HEK293 (cell line): Measurements from ENCODE around the gene DCDC2.

Source experiments
- CTCF ChIA-PET: fragments of 350-600 bp; formaldehyde crosslinking; extraction: SDS; loops from one replicate; lab custom pipeline; 2021; ENCODE audit warnings: antibody characterized with exemption; lab: Yijun Ruan, JAX
- POLR2A ChIA-PET: fragments of 300-600 bp; formaldehyde crosslinking; extraction: SDS; loops from one replicate; lab custom pipeline; 2020; ENCODE audit warnings: antibody characterized with exemption, inconsistent platforms; lab: Yijun Ruan, JAX
- H3K27ac ChIP-seq: fragments of 200-500 bp; sonication (Bioruptor generic); 2 replicates; pipeline ENCODE4 v1.5.1; 2014; ENCODE audit warnings: low read depth, low read length, control low read depth, inconsistent platforms; ENCODE audit errors: extremely low read depth
- H3K36me3 ChIP-seq, 2 experiments: fragments of 200-500 bp in 1 of 2; sonication (Bioruptor generic) in 1 of 2; 1 replicate in 1 of 2; 2 replicates in 1 of 2; pipeline ENCODE4 v1.5.1; 2014 to 2017; ENCODE audit warnings: inconsistent platforms in 2 of 2, low read length in 2 of 2; ENCODE audit not compliant: control insufficient read depth in 2 of 2, insufficient read depth in 1 of 2
- H3K4me1 ChIP-seq: fragments of 200-500 bp; sonication (Bioruptor generic); 2 replicates; pipeline ENCODE4 v1.5.1; 2014; ENCODE audit warnings: mild to moderate bottlenecking, low read length, inconsistent platforms; ENCODE audit not compliant: control insufficient read depth, insufficient read depth
- H3K4me3 ChIP-seq: 2 replicates; pipeline ENCODE4 v1.5.1; 2011; ENCODE audit warnings: low read depth, mild to moderate bottlenecking, control low read depth, low read length, moderate library complexity
- H3K9me3 ChIP-seq: fragments of 200-500 bp; sonication (Bioruptor generic); 2 replicates; pipeline ENCODE4 v1.5.1; 2014; ENCODE audit warnings: low read depth, low read length, inconsistent platforms; ENCODE audit not compliant: control insufficient read depth, insufficient read depth
- KLF7 ChIP-seq: fragments of 450-650 bp; formaldehyde crosslinking; IDR thresholded peaks from 2 replicates; pipeline ENCODE4 v1.5.1; 2016; ENCODE audit warnings: missing biosample characterization, missing genetic modification characterization, borderline replicate concordance
- REPIN1 ChIP-seq: fragments of 450-650 bp; formaldehyde crosslinking; IDR thresholded peaks from 2 replicates; pipeline ENCODE4 v1.5.1; 2017; ENCODE audit warnings: missing biosample characterization, missing genetic modification characterization, low read depth
- YY1 ChIP-seq: fragments of 450-650 bp; formaldehyde crosslinking; IDR thresholded peaks from 2 replicates; pipeline ENCODE4 v1.5.1; 2018; ENCODE audit warnings: missing biosample characterization, missing genetic modification characterization
- ZBTB1 ChIP-seq: fragments of 450-650 bp; formaldehyde crosslinking; IDR thresholded peaks from 2 replicates; pipeline ENCODE4 v1.5.1; 2016; ENCODE audit warnings: missing biosample characterization, missing genetic modification characterization
- ZBTB20 ChIP-seq: fragments of 450-650 bp; formaldehyde crosslinking; IDR thresholded peaks from 2 replicates; pipeline ENCODE4 v1.5.1; 2016; ENCODE audit warnings: missing biosample characterization, missing genetic modification characterization
- ZNF175 ChIP-seq: fragments of 450-650 bp; formaldehyde crosslinking; IDR thresholded peaks from 2 replicates; pipeline ENCODE4 v1.5.1; 2016; ENCODE audit warnings: missing biosample characterization, missing genetic modification characterization
- ZNF23 ChIP-seq: fragments of 450-650 bp; formaldehyde crosslinking; IDR thresholded peaks from 2 replicates; pipeline ENCODE4 v1.5.1; 2016; ENCODE audit warnings: missing biosample characterization, missing genetic modification characterization, borderline replicate concordance
- ZNF335 ChIP-seq: fragments of 450-650 bp; formaldehyde crosslinking; conservative IDR thresholded peaks from 2 replicates; pipeline ENCODE4 v1.5.1; 2016; ENCODE audit warnings: missing biosample characterization, missing genetic modification characterization
- ZNF530 ChIP-seq: fragments of 450-650 bp; formaldehyde crosslinking; IDR thresholded peaks from 2 replicates; pipeline ENCODE4 v1.5.1; 2016; ENCODE audit warnings: low read depth, missing biosample characterization, missing genetic modification characterization
- ZNF777 ChIP-seq: fragments of 450-650 bp; formaldehyde crosslinking; IDR thresholded peaks from 2 replicates; pipeline ENCODE4 v1.5.1; 2017; ENCODE audit warnings: missing biosample characterization, missing genetic modification characterization, borderline replicate concordance
- ZNF830 ChIP-seq: fragments of 450-650 bp; IDR thresholded peaks from 2 replicates; pipeline ENCODE4 v1.5.0; 2018; ENCODE audit warnings: missing biosample characterization, missing genetic modification characterization, low read depth, mild to moderate bottlenecking, moderate library complexity
- TF ChIP-seq, protein P1 (sequence below): fragments of 450-650 bp; formaldehyde crosslinking; IDR thresholded peaks from 2 replicates; pipeline ENCODE4 v1.5.1; 2016; ENCODE audit warnings: missing biosample characterization, missing genetic modification characterization
- TF ChIP-seq, protein P2 (sequence below): fragments of 450-650 bp; formaldehyde crosslinking; IDR thresholded peaks from 2 replicates; pipeline ENCODE4 v1.5.1; 2017; ENCODE audit warnings: missing biosample characterization, missing genetic modification characterization
- TF ChIP-seq, protein P3 (sequence below): fragments of 450-650 bp; formaldehyde crosslinking; IDR thresholded peaks from 2 replicates; pipeline ENCODE4 v1.5.1; 2016; ENCODE audit warnings: missing biosample characterization, missing genetic modification characterization
- TF ChIP-seq, protein P4 (sequence below): fragments of 450-650 bp; formaldehyde crosslinking; IDR thresholded peaks from 2 replicates; pipeline ENCODE4 v1.5.1; 2016; ENCODE audit warnings: missing biosample characterization, missing genetic modification characterization
- TF ChIP-seq, protein P5 (sequence below): fragments of 450-650 bp; formaldehyde crosslinking; IDR thresholded peaks from 2 replicates; pipeline ENCODE4 v1.5.1; 2017; ENCODE audit warnings: missing biosample characterization, missing genetic modification characterization
- TF ChIP-seq, protein P6 (sequence below): fragments of 450-650 bp; formaldehyde crosslinking; IDR thresholded peaks from 2 replicates; pipeline ENCODE4 v1.5.1; 2016; ENCODE audit warnings: missing biosample characterization, missing genetic modification characterization
- TF ChIP-seq, protein P7 (sequence below): fragments of 450-650 bp; formaldehyde crosslinking; IDR thresholded peaks from 2 replicates; pipeline ENCODE4 v1.5.1; 2016; ENCODE audit warnings: missing biosample characterization, missing genetic modification characterization

DCDC2 gene

DNA sequence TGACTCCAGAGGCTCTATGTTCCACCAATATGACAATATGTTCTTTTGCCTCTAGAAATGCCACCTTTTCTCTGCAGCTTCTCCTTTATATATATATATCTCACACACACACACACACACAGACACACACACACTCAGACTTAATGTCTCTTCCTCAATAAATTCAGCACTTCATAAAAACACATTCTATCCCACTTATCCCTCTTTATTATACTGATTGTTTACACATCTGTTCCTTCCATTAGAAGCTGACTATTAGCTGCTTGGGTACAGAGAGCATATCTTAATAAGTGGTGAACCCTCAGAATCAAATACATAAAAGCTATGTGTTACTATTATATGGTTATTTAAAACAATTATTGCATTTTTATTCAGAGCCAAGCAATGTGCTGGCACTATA is 208.6 kb downstream of the DCDC2 start:
- CTCF ChIA-PET, result no interaction called here
- Histone ChIP-seq H3K4me1 (no peaks in the 10 kb centered on the region), H3K36me3 (no peaks in the 10 kb centered on the region), H3K4me3 (no peak overlapping the region), H3K27ac (no peak overlapping the region), H3K9me3 (no peaks in the 10 kb centered on the region)
- POLR2A ChIA-PET, result no interaction called here
- TF ChIP-seq ZNF830 (tag by site-specific recombination) (no peak), KLF7 (tag by site-specific recombination) (no peak)
- TF ChIP-seq, protein P1, sequence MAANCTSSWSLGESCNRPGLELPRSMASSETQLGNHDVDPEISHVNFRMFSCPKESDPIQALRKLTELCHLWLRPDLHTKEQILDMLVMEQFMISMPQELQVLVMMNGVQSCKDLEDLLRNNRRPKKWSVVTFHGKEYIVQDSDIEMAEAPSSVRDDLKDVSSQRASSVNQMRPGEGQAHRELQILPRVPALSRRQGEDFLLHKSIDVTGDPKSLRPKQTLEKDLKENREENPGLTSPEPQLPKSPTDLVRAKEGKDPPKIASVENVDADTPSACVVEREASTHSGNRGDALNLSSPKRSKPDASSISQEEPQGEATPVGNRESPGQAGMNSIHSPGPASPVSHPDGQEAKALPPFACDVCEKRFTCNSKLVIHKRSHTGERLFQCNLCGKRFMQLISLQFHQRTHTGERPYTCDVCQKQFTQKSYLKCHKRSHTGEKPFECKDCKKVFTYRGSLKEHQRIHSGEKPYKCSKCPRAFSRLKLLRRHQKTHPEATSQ (tag by site-specific recombination), result no peak
- TF ChIP-seq, protein P2, sequence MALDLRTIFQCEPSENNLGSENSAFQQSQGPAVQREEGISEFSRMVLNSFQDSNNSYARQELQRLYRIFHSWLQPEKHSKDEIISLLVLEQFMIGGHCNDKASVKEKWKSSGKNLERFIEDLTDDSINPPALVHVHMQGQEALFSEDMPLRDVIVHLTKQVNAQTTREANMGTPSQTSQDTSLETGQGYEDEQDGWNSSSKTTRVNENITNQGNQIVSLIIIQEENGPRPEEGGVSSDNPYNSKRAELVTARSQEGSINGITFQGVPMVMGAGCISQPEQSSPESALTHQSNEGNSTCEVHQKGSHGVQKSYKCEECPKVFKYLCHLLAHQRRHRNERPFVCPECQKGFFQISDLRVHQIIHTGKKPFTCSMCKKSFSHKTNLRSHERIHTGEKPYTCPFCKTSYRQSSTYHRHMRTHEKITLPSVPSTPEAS (tag by site-specific recombination), result no peak
- TF ChIP-seq, protein P3, sequence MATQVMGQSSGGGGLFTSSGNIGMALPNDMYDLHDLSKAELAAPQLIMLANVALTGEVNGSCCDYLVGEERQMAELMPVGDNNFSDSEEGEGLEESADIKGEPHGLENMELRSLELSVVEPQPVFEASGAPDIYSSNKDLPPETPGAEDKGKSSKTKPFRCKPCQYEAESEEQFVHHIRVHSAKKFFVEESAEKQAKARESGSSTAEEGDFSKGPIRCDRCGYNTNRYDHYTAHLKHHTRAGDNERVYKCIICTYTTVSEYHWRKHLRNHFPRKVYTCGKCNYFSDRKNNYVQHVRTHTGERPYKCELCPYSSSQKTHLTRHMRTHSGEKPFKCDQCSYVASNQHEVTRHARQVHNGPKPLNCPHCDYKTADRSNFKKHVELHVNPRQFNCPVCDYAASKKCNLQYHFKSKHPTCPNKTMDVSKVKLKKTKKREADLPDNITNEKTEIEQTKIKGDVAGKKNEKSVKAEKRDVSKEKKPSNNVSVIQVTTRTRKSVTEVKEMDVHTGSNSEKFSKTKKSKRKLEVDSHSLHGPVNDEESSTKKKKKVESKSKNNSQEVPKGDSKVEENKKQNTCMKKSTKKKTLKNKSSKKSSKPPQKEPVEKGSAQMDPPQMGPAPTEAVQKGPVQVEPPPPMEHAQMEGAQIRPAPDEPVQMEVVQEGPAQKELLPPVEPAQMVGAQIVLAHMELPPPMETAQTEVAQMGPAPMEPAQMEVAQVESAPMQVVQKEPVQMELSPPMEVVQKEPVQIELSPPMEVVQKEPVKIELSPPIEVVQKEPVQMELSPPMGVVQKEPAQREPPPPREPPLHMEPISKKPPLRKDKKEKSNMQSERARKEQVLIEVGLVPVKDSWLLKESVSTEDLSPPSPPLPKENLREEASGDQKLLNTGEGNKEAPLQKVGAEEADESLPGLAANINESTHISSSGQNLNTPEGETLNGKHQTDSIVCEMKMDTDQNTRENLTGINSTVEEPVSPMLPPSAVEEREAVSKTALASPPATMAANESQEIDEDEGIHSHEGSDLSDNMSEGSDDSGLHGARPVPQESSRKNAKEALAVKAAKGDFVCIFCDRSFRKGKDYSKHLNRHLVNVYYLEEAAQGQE (tag by site-specific recombination), result no peak
- TF ChIP-seq, protein P4, sequence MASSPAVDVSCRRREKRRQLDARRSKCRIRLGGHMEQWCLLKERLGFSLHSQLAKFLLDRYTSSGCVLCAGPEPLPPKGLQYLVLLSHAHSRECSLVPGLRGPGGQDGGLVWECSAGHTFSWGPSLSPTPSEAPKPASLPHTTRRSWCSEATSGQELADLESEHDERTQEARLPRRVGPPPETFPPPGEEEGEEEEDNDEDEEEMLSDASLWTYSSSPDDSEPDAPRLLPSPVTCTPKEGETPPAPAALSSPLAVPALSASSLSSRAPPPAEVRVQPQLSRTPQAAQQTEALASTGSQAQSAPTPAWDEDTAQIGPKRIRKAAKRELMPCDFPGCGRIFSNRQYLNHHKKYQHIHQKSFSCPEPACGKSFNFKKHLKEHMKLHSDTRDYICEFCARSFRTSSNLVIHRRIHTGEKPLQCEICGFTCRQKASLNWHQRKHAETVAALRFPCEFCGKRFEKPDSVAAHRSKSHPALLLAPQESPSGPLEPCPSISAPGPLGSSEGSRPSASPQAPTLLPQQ (tag by site-specific recombination), result no peak
- TF ChIP-seq, protein P5, sequence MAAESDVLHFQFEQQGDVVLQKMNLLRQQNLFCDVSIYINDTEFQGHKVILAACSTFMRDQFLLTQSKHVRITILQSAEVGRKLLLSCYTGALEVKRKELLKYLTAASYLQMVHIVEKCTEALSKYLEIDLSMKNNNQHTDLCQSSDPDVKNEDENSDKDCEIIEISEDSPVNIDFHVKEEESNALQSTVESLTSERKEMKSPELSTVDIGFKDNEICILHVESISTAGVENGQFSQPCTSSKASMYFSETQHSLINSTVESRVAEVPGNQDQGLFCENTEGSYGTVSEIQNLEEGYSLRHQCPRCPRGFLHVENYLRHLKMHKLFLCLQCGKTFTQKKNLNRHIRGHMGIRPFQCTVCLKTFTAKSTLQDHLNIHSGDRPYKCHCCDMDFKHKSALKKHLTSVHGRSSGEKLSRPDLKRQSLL (tag by site-specific recombination), result no peak

DNA sequence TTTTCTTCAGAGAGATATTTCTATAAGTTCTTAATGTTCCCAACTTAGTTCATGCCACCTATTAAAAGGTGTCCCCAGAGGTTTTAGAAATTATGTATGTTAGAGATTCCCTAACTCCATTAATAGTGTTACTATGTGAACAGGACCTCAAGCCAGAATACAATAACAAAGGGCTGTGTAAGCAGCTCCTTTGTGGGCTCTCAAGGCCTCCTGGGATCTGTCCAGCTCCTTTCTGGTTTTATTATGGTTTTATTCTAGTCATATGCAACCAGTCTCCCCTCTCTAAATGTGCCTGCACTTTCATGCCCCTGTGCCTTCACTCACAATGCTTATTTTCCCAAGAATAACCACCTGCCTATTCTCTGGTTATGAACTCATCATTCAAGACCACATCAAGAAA is 209.2 kb downstream of the DCDC2 start:
- Histone ChIP-seq H3K4me1 (no peaks in the 10 kb centered on the region), H3K27ac (no peak overlapping the region), H3K4me3 (no peak overlapping the region), H3K9me3 (no peaks in the 10 kb centered on the region), H3K36me3 (no peaks in the 10 kb centered on the region)
- ChIA-PET POLR2A (no interaction called here), CTCF (interaction anchor here (0.7 kb wide), 1 partner anchor 130 kb away, joined by 3 read pairs; no protein-coding TSS in a partner anchor)
- no peak for TF ChIP-seq ZNF777

DNA sequence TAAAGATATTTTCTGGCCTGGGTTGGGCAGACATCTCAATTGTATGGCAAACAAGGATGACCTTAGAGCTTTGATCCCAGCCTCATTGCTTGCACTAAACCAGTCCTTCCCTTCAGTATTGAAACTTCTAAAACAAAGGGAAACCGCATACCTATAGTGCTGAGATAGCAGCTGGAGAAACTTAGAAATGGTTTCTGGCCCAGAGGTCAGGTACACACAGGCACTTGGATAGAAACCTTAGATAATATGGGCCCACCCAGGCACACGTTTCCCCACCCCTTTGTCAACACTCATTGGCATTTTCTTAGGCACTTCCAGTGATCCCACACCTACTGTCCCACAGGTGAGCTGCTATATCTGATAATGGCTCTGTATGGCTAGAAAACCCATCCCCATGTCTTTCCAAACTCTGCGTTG is 209.7 kb downstream of the DCDC2 start:
- Histone ChIP-seq H3K4me1 (no peaks in the 10 kb centered on the region), H3K27ac (no peak overlapping the region), H3K9me3 (no peaks in the 10 kb centered on the region), H3K36me3 (no peaks in the 10 kb centered on the region), H3K4me3 (no peak overlapping the region)
- CTCF ChIA-PET, result interaction anchor here (0.7 kb wide), 1 partner anchor 130 kb away, joined by 3 read pairs; no protein-coding TSS in a partner anchor
- TF ChIP-seq ZNF530 (tag by site-specific recombination) (no peak), ZNF23 (tag by site-specific recombination) (no peak), ZBTB1 (tag by site-specific recombination) (no peak), ZNF175 (tag by site-specific recombination) (no peak), ZNF335 (tag by site-specific recombination) (no peak), REPIN1 (no peak), ZBTB20 (tag by site-specific recombination) (no peak), YY1 (tag by site-specific recombination) (no peak)
- TF ChIP-seq, protein P6, sequence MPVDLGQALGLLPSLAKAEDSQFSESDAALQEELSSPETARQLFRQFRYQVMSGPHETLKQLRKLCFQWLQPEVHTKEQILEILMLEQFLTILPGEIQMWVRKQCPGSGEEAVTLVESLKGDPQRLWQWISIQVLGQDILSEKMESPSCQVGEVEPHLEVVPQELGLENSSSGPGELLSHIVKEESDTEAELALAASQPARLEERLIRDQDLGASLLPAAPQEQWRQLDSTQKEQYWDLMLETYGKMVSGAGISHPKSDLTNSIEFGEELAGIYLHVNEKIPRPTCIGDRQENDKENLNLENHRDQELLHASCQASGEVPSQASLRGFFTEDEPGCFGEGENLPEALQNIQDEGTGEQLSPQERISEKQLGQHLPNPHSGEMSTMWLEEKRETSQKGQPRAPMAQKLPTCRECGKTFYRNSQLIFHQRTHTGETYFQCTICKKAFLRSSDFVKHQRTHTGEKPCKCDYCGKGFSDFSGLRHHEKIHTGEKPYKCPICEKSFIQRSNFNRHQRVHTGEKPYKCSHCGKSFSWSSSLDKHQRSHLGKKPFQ, result no peak
- TF ChIP-seq, protein P7, sequence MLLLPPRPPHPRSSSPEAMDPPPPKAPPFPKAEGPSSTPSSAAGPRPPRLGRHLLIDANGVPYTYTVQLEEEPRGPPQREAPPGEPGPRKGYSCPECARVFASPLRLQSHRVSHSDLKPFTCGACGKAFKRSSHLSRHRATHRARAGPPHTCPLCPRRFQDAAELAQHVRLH, result no peak
- POLR2A ChIA-PET, result no interaction called here
